B cell (primary cell): ENCODE measurements around the gene GATM. TPM values are rescaled to one million over a fixed set of nuclear protein-coding genes. Genes with fewer than 3 reads are reported as not detected.
A peak's percentile ranks its signal among the peaks of the same experiment; 100 is the strongest.

ENCODE experiments used
- ATAC-seq: fragments of 200-7000 bp; cut with Tn5 transposase; one replicate; pipeline ENCODE4 v1.10.0; 2021; ENCODE audit warnings: low read depth, mild to moderate bottlenecking, moderate number of reproducible peaks, moderate library complexity
- CTCF ChIA-PET: fragments of 350-600 bp; sonication (Branson Sonifier 250); formaldehyde crosslinking; loops from one replicate; lab custom pipeline; 2021; ENCODE audit warnings: antibody characterized with exemption, inconsistent platforms; lab: Charles Lee
- POLR2A ChIA-PET: fragments of 350-600 bp; sonication (Branson Sonifier 250); formaldehyde crosslinking; loops from one replicate; lab custom pipeline; 2021; ENCODE audit warnings: antibody characterized with exemption; lab: Charles Lee
- DNase-seq: peaks from one replicate; pipeline ENCODE4 v3.0.0; 2013
- H2AFZ ChIP-seq: 2 replicates; pipeline ENCODE4 v1.6.1; 2012; ENCODE audit warnings: mild to moderate bottlenecking, low read depth, low read length; ENCODE audit not compliant: insufficient read depth, poor library complexity, severe bottlenecking
- H3K27ac ChIP-seq, 2 donors: 1 replicate in 1 of 2; 2 replicates in 1 of 2; pipeline ENCODE4 v1.5.1; 2012 to 2013; ENCODE audit warnings: low read length in 2 of 2, mild to moderate bottlenecking in 2 of 2, moderate library complexity in 1 of 2
- H3K27me3 ChIP-seq, 4 experiments: fragments of 200-600 bp in 1 of 4; sonication (generic) in 1 of 4; replicated peaks in 1 of 4; 1 replicate in 2 of 4; 2 replicates in 2 of 4; pipeline versions ENCODE4 v1.6.1 to v1.7.0; 2013 to 2016; ENCODE audit warnings: low read length in 3 of 4, mild to moderate bottlenecking in 2 of 4, mixed read lengths in 1 of 4, moderate library complexity in 1 of 4; ENCODE audit not compliant: insufficient read depth in 4 of 4, control insufficient read depth in 3 of 4; ENCODE audit errors: control extremely low read depth in 1 of 4
- H3K36me3 ChIP-seq, 2 experiments: replicated peaks in 1 of 2; 1 replicate in 1 of 2; 2 replicates in 1 of 2; pipeline versions ENCODE4 v1.6.1 to v1.7.1; 2013; ENCODE audit warnings: low read length in 1 of 2; ENCODE audit not compliant: insufficient read depth in 2 of 2, control insufficient read depth in 1 of 2; ENCODE audit errors: control extremely low read depth in 1 of 2, extremely low read depth in 1 of 2
- H3K4me1 ChIP-seq, 2 donors: fragments of 200-600 bp in 1 of 2; sonication (generic) in 1 of 2; 1 replicate in 1 of 2; 2 replicates in 1 of 2; pipeline versions ENCODE4 v1.5.1 to v1.6.1; 2013 to 2017; ENCODE audit warnings: low read length in 2 of 2; ENCODE audit not compliant: control insufficient read depth in 2 of 2, insufficient read depth in 2 of 2
- H3K4me2 ChIP-seq: replicated peaks from 2 replicates; pipeline ENCODE3; 2012; ENCODE audit warnings: mild to moderate bottlenecking, low read depth, low read length; ENCODE audit not compliant: poor library complexity, severe bottlenecking
- H3K4me3 ChIP-seq, 5 experiments: fragments of 200-600 bp in 1 of 5; sonication (generic) in 1 of 5; 1 replicate in 3 of 5; 2 replicates in 2 of 5; pipeline versions ENCODE4 v1.5.1 to v1.7.0; 2011 to 2016; ENCODE audit warnings: low read length in 4 of 5, mild to moderate bottlenecking in 4 of 5, low read depth in 2 of 5, control low read depth in 1 of 5, moderate library complexity in 1 of 5; ENCODE audit not compliant: insufficient read depth in 1 of 5; ENCODE audit errors: control extremely low read depth in 1 of 5, extremely low read depth in 1 of 5
- H3K79me2 ChIP-seq: fragments of 200-600 bp; sonication (generic); one replicate; pipeline ENCODE4 v1.6.0; 2016; ENCODE audit warnings: low read length; ENCODE audit not compliant: control insufficient read depth, insufficient read depth
- H3K9ac ChIP-seq: fragments of 200-600 bp; sonication (generic); 2 replicates; pipeline ENCODE4 v1.6.1; 2017; ENCODE audit warnings: mild to moderate bottlenecking, low read length, moderate library complexity
- H3K9me3 ChIP-seq, 3 donors: one replicate each; pipeline versions ENCODE4 v1.6.1 to v1.7.1; 2013; ENCODE audit warnings: low read length in 2 of 3; ENCODE audit not compliant: control insufficient read depth in 2 of 3, insufficient read depth in 1 of 3; ENCODE audit errors: control extremely low read depth in 1 of 3
- H4K20me1 ChIP-seq: 2 replicates; pipeline ENCODE4 v1.6.0; 2012; ENCODE audit warnings: mild to moderate bottlenecking, low read length; ENCODE audit not compliant: insufficient read depth, control insufficient read depth, poor library complexity, severe bottlenecking
- H3K27ac Mint-ChIP-seq: one replicate; pipeline ENCODE4 v1.8.0; 2021; ENCODE audit warnings: mixed read lengths
- H3K27me3 Mint-ChIP-seq: one replicate; pipeline ENCODE4 v1.8.0; 2021; ENCODE audit warnings: mixed read lengths
- H3K4me1 Mint-ChIP-seq: one replicate; pipeline ENCODE4 v1.8.0; 2021; ENCODE audit warnings: mixed read lengths
- H3K4me3 Mint-ChIP-seq: one replicate; pipeline ENCODE4 v1.8.0; 2021; ENCODE audit warnings: mixed read lengths
- H3K9me3 Mint-ChIP-seq: one replicate; pipeline ENCODE4 v1.8.0; 2022; ENCODE audit warnings: mixed read lengths; ENCODE audit not compliant: insufficient read depth
- EZH2 ChIP-seq: IDR thresholded peaks from 2 replicates; pipeline ENCODE4 v1.6.1; 2012; ENCODE audit warnings: borderline replicate concordance, low read depth, mild to moderate bottlenecking, moderate library complexity, low read length; ENCODE audit not compliant: insufficient read depth, poor library complexity, severe bottlenecking
- WGBS: methylation state at CpG from one replicate; pipeline ENCODE4 v1.1.5; 2013; ENCODE audit warnings: missing lambda C conversion rate; ENCODE audit not compliant: insufficient coverage; 5-methylcytosine and 5-hydroxymethylcytosine counted together
- intact Hi-C: fragments of 100-400 bp; cut with micrococcal nuclease; formaldehyde crosslinking; loops from one replicate; pipeline ENCODE4 v1.10.0; 2022
- polyA plus RNA-seq: library from polyadenylated mRNA; depleted of rRNA; stranded (reverse); fragments of >200 nt; gene quantifications from 2 replicates; pipeline ENCODE4 v1.2.3, GENCODE V29; 2012
- total RNA-seq, 2 donors: library from RNA; stranded (reverse); fragments of 120-200 nt in 1 of 2; gene quantifications; 1 replicate in 1 of 2; 2 replicates in 1 of 2; pipeline versions ENCODE4 v1.2.3 to v1.2.4, GENCODE V29; 2013 to 2022
- TF ChIP-seq, protein P1 (sequence below): fragments of 200-600 bp; IDR thresholded peaks from one replicate; pipeline ENCODE4 v1.8.0; 2022; ENCODE audit warnings: antibody characterized with exemption, mild to moderate bottlenecking

Gene GATM
- total and polyA plus RNA-seq, 2 donors (not counting 1 experiment from before 2014, with no cell fraction given), result 9.6 to 18.2 TPM

DNA sequence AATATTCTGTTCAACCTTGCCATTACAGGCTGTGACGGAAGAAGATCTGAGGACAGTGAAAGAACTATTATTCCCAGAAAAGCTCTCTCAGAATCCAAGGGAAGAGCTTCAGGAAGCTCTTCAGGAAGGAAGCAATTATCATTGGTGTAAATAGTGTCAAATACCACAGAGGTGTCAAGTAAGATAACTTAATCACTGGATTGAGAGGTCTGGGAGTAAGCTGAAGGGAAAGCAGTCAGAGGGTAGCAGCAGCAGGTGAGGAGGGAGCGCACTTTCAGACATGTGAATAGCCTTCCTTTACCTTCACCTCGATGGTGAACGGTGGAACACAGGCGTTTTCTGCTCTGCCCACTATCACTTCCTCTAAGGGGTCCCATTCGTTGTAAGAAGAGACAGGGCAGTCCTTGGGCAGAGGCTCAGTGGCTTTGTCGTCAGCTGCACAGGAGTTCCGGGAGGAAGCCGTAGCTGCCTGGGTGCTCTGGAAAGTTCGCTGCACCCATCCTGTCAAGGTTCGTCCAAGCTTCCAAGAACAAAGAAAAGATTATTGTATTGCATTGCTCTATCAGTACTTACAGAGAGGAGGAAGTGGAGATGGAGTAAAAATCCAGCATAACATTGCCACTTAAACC lies 1.9 kb downstream of the GATM start:
- no peak overlapping the region for H3K27ac ChIP-seq
- Mint-ChIP-seq H3K27me3 (peaks cover 3% of the 10 kb centered on the region), H3K27ac (no peak overlapping the region), H3K4me3 (peak overlapping the region; percentile 57), H3K4me1 (peaks cover 20% of the 10 kb centered on the region), H3K9me3 (no peaks in the 10 kb centered on the region)
- H3K4me1 ChIP-seq, result peaks cover 9 to 25% of the 10 kb centered on the region in 2 donors
- no peak for TF ChIP-seq EZH2
- TF ChIP-seq, protein P1, sequence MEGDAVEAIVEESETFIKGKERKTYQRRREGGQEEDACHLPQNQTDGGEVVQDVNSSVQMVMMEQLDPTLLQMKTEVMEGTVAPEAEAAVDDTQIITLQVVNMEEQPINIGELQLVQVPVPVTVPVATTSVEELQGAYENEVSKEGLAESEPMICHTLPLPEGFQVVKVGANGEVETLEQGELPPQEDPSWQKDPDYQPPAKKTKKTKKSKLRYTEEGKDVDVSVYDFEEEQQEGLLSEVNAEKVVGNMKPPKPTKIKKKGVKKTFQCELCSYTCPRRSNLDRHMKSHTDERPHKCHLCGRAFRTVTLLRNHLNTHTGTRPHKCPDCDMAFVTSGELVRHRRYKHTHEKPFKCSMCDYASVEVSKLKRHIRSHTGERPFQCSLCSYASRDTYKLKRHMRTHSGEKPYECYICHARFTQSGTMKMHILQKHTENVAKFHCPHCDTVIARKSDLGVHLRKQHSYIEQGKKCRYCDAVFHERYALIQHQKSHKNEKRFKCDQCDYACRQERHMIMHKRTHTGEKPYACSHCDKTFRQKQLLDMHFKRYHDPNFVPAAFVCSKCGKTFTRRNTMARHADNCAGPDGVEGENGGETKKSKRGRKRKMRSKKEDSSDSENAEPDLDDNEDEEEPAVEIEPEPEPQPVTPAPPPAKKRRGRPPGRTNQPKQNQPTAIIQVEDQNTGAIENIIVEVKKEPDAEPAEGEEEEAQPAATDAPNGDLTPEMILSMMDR, result no peak
- ChIA-PET POLR2A (interaction anchor here (1.7 kb wide), 1 partner anchor 97 kb away, joined by 3 read pairs; no protein-coding TSS in a partner anchor), CTCF (interaction anchor here (1.2 to 2.1 kb wide), 4 partner anchors 15 to 81 kb away, joined by 4 to 6 read pairs (median 4); a partner anchor contains a TSS)
- ATAC-seq (no peak), DNase-seq (peak; percentile 46)
- no peaks in the 10 kb centered on the region for H4K20me1 ChIP-seq
- H3K9ac ChIP-seq, result no peak overlapping the region
- intact Hi-C loops, result no loop called here
- H3K4me3 ChIP-seq, result no peak overlapping the region
- H3K4me2 ChIP-seq, result peak overlapping the region; percentile 97
- H3K27me3 ChIP-seq, result peaks cover 0 to 20% (median 2%) of the 10 kb centered on the region in 4 experiments
- H3K79me2 ChIP-seq, result no peaks in the 10 kb centered on the region
- WGBS, result 73% methylated on average over 10 of the region's 11 CpGs
- no peak overlapping the region for H2AFZ ChIP-seq
- peaks cover 0 to 4% (median 3%) of the 10 kb centered on the region in 3 donors for H3K9me3 ChIP-seq
- H3K36me3 ChIP-seq, result peaks cover 0 to 2% of the 10 kb centered on the region in 2 experiments

- POLR2A ChIA-PET, result no interaction called here
- H3K4me1 Mint-ChIP-seq, result peaks cover 20% of the 10 kb centered on the region
- ATAC-seq (no peak), DNase-seq (no peak)
- TF ChIP-seq, protein P1, result no peak
- TF ChIP-seq EZH2, result no peak
- no peaks in the 10 kb centered on the region for H4K20me1 ChIP-seq
- no peak overlapping the region for H3K4me3 ChIP-seq
- H3K27me3 Mint-ChIP-seq, result peaks cover 3% of the 10 kb centered on the region
- CTCF ChIA-PET, result interaction anchor here (1.2 to 2.1 kb wide), 3 partner anchors 23 to 82 kb away, joined by 4 to 6 read pairs (median 4); a partner anchor contains a TSS
- peaks cover 0 to 4% (median 3%) of the 10 kb centered on the region in 3 donors for H3K9me3 ChIP-seq
- intact Hi-C loops, result no loop called here
- no peak overlapping the region for H3K27ac Mint-ChIP-seq
- H3K27me3 ChIP-seq, result peaks cover 0 to 20% (median 2%) of the 10 kb centered on the region in 4 experiments
- no peaks in the 10 kb centered on the region for H3K79me2 ChIP-seq
- H3K4me3 Mint-ChIP-seq, result peak overlapping the region; percentile 57
- peaks cover 0 to 2% of the 10 kb centered on the region in 2 experiments for H3K36me3 ChIP-seq
- WGBS, result 96% methylated on average over 3 of the region's 3 CpGs
- H3K9ac ChIP-seq, result no peak overlapping the region
- no peak overlapping the region for H2AFZ ChIP-seq
- no peak overlapping the region for H3K27ac ChIP-seq
- H3K9me3 Mint-ChIP-seq, result no peaks in the 10 kb centered on the region
- H3K4me2 ChIP-seq, result no peak overlapping the region
- peaks cover 9 to 25% of the 10 kb centered on the region in 2 donors for H3K4me1 ChIP-seq
These were observed 2.5 kb downstream of the GATM start for GRCh38 chr15:45375836-45376235.
